ENCODE results near the gene LBR.

LBR gene

DNA sequence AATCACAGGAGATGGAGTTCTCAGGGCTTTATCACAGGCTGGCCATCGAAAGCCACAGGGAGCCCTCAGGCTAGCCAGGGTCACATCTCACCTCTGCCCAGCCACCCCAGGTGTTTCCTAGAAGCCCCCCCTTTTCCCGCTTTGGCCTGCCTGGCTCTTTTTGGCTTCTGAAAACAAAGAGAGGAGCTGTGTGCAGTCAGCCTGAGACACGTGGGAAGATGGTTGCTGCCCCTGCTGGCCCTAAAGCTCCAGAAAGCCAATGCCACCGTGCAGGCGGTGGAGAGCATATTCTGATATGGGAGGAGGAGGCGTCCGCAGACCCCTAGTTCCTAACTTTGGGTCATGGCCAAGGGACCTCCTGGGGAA is 18.7 kb upstream of the LBR start:
- no peak for DNase-seq (ENCODE audit: low read depth in 1 of 2, low spot score in 1 of 2)

DNA sequence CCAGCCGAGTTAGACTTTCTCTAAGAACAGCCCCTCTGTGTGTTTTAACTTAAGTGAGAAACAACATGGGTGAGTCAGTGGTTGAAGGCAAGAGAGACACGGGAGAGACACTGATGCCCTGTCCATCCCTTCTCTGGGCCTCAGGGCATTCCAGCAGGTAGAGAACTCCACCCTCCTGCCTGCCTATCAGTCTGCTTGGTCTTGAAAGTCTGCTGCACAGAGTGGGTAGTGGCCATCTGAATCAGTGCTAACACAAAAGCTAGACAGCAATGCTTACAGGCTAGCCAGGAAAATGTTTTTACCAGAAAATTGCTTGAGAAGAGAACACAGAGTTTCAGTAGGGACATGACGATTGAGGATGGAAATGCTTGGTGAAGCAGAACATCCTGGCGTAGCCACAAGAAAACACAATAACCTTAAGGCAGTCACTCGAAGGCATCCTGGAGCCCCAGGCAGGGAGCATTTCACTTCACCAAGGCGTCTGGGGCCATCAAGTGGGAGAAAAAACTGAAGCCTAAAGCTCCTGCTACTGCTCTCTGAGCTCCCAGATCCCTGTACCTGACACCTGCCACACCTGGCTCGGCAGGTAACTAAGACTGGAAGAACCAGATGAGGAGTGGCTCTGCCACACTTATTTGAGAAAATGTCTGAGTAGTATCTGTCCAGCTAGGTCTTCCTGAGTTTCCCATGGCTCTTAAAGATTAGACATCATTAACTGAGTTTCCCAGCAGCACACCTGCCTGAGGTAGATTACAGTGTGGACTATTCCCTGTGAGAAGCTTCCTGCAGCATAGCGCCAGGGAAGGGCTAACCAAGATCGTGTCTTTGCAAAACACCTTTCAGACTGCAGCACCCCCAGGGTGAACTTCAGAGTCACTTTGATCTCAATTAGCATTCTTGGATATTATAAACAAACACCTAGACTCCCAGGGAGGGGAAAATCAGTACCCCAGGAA is 18.1 kb upstream of the LBR start:
- DNase-seq (ENCODE audit: low read depth in 1 of 2, low spot score in 1 of 2), result no peak

DNA sequence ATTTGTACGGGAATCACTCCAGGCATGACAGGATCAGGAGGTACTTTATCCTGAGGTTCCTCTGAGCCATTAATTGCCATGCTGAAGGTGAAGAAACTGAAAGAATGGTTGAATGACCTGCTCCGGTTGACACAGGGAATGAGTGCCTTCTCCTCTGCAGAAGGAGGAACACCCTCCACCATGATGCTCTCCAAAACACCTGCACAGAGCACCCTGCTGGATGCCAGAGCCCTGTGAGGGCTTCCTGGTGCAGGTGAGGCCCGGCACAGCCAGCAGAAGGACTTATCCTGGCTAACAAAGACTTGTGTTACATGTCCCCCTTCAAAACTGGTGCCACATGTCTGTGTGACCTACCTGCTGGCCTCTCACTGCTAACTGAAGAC is 14.3 kb upstream of the LBR start:
- DNase-seq (ENCODE audit: low read depth in 1 of 2, low spot score in 1 of 2), result no peak

DNA sequence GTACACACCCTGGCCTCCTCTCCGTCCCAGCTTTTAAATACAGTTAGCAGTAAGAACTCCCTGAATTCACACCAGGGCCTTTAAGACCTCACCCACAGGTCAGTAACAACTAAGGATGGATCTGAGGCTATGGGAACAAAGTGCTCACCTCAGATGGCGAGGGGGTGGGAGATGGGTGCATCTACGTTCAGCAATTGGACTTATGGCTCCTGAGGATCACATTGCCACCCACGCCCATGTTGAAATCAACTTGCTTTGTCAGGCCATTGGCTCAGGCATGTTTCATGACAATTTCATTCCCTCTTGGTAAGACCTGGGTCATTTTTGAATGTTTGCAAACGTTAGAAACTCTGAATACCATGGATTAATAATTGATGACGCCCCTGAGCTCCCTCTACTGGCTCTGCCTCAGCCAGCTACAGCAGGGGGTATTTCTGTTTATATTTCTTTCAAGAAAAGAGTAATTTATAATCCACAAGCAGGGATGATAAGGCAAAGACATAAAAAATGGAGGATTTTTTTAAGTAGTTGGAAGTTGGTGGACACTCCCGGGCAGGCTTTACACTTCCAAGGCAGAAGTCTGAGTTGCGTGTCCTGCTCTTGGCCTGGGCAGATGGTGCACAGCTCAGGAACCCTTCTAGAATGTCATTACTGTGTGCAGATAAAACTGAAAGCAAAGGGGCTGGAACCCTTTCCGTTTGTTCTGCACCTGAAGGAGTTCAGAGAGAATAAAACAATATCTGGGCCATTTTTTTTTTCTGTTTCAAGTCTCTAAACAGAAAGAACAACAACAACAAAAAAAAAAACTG is 13.7 kb upstream of the LBR start:
- DNase-seq (ENCODE audit: low read depth in 1 of 2, low spot score in 1 of 2), result no peak

DNA sequence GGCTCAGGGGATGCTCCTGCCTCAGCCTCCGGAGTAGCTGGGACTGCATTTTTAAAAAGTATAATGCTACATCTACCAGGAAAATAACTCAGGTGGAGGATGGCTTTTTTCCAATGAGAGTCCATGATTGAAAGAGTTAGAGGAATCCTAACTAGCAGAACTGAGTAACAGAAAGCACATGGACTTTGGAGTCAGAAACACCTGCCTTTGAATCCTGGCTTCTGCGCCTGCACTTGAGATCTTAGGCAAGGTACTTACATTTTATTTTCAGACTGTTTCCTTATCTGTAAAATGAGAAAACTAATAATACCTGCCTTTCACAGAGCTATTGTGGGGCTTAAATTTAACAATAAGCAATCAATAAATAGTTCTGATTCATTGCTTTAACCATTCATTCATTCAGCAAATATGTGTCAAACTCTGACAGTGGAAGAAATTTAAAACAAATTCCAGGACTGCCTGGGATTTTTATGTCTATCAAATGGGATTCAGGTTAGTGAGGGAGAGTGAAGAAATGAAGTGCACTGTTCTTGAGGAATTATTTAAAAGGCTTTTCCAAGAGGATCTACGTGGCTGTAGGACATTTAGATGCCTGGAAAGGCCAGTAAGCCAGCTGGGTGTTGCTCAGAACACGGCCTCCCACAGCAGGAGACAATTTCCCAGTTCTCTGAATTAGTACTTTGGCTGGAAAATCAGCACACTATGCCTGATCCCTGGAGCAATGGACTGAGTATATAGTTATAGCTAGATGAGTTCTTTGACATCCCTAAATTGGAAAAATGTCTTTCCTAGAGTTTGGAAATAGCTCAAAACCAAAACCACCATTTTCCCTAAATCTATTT is 12.8 kb upstream of the LBR start:
- no peak for DNase-seq (ENCODE audit: low read depth in 1 of 2, low spot score in 1 of 2)

DNA sequence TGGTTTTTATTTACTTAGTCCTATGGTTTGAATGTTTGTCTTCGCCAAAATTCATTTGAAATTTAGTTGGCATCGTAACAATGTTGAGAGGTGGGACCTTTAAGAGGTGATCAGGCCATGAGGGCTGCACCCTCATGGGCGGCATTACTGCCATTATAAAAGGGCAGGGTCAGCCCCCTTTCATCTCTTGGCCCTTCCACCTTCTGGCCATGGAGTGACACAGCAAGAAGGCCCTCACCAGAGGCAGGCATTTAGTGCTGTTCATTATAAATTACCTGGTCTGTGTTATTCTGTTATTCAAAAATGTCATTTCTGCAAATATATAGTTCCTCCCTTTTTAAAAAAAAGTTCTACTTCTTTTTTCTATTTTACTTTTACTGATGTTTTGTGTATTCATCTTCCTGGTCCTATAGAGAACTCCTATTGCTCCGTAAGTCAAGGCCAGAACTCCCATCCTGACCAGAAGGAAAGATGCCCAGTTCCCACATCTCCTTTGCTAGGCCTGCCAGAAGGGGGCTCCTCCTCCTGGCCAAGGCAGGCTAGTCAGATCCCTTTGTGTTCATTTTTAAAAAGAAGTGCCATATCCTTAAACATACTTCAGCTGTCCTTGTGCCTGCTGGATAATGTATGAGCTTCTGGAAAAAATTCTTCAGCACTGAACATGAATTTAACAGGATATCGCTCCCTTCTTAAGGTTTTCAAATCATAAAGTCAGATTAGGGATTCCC is 10.0 kb upstream of the LBR start:
- DNase-seq (ENCODE audit: low read depth in 1 of 2, low spot score in 1 of 2), result no peak

DNA sequence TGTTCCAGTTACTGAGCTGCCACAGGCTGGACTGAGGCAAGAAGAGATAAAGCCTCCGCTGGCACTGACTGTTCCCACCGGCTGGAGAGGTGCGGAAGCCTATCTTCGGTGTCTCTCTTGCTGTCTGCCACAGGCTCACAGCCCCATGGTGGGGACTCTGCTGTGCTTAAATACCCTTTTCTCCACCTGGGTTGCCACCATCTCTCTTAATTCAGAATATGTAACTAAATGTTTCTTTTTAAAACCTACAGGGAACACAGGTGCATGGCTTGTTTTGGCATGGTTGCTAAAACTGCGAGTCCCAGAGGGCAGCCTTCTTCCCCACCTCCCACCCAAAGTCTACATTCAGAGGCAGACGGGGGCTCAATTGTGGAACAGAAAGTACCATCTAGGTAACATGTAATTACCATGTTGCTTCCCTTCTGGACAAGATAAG is 8.1 kb upstream of the LBR start:
- DNase-seq (ENCODE audit: low read depth in 1 of 2, low spot score in 1 of 2), result no peak

DNA sequence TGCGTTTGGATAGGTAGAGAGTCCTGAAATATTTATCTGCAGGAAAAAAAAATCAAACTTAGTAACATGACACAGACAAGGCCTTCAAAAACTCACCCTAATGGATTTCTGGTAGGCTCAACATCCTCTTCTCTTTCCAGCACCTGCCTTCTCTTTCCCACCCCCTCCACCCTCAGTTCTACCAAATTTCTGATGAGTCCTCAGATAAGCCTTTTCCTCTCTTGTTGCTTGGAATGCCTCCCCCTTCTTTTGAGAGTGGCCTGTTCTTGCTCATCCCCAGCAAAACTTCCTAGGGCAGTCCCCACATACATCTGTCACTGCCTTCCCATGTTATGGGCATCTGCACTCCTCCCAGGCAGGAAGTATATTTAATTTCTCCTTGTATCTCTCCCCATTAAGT is 7.6 kb upstream of the LBR start:
- no peak for DNase-seq (ENCODE audit: low read depth in 1 of 2, low spot score in 1 of 2)

DNA sequence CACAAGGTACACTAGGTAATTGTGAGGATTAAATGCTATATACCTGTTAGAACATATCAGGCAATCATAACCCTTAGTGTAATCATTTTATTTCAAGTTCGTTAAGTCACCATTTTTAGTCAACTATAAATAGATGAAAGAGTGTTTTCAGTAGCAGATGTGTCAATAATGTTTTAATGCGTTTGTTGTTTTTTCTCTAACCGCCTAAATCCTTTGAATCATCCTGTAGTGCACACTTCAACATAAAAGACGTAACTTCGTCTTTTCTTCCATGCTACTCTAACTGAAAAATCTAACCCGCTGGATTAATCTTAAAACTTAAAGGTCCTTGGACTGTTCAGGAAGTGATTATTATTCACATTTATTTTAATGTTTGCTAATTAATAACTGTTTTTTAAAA is 7.2 kb upstream of the LBR start:
- DNase-seq (ENCODE audit: low read depth in 1 of 2, low spot score in 1 of 2), result no peak

DNA sequence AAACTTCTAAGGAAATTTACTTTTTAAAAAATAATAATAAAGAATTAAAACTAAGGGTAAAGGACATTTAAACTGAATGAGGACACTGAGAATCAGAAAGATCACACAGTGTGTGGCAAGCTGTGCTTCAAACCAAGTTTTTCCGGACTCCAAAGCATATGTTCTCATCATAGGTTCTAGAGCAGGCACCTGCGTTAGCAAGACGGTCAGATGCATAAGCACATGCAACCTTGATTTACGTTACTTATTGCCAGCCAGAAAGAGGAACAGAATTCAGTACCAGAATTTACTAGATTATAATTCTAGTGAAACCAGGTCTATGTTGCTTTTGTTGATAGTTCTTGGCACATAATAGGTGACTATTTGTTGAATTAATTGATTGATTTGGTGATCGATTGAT is 6.2 kb upstream of the LBR start:
- no peak for DNase-seq (ENCODE audit: low read depth in 1 of 2, low spot score in 1 of 2)

DNA sequence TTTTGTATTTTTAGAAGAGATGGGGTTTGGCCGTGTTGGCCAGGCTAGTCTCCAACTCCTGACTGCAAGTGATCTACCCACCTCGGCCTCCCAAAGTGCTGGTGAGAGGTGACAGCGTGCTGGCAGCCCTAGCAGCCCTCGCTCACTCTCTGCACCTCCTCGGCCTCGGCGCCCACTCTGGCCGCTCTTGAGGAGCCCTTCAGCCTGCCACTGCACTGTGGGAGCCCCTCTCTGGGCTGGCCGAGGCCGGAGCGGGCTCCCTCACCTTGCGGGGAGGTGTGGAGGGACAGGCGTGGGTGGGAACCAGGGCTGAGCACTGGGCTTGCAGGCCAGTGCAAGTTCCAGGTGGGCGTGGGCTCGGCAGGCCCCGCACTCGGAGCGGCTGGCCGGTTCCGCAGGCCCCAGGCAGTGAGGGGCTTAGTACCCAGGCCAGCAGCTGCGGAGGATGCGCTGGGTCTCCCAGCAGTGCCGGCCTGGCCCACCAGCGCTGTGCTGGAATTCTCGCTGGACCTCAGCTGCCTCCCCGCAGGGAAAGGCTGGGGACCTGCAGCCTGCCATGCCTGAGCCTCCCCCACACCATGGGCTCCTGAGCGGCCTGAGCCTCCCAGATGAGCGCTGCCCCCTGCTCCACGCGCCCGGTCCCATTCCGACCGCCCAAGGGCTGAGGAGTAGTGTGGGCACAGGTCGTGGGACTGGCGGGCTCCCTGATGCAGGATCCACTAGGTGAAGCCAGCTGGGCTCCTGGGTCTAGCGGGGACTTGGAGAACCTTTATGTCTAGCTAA is 3.4 kb upstream of the LBR start:
- DNase-seq (ENCODE audit: low read depth in 1 of 2, low spot score in 1 of 2), result no peak

DNA sequence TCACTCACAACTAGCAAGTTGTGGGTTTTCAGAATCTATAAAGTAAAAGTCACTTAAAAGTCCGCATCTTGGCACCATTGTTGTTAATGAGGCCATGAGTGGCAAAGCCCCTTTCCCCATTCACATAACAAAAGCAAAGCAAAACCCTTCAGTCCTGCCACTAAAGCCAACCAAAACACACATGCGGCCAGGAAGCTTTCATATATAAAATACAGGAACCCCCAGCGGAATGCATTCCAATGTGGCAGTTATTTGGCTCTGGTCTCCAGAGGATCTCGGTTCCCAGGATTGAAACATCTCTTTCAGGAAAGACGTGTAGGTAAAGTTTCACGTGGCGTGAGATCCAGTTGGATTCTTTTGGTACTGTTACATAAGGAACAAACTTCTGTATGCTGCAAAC is 2.5 kb upstream of the LBR start:
- DNase-seq (ENCODE audit: low read depth in 1 of 2, low spot score in 1 of 2), result no peak

DNA sequence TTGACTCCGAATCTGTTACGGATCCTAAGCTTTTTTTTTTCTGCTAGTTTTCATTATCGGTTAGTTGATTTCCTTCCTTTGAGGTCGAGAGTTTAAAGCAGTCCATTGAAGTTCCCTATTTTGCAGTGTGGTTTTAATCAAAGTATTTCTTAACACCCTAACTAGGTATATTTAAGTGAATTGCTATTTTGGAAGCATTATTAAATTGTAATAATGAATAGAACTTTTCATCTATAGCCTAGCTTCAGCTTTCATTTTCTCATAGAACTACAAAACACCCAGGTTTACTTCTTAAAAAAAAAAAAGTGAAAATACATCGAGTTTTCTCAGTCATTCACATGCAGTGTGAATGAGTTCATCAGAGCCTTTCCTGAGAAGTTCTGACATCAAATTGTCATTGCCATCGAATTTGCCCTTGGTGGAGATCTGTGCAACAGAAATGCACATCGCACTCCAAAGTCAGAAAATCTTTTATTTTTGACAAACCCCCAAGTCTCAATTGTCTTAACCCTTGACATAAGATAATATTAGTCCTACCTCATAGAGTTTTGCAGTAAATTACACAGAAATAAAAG is 1.1 kb upstream of the LBR start:
- no peak for DNase-seq (ENCODE audit: low read depth in 1 of 2, low spot score in 1 of 2)

DNA sequence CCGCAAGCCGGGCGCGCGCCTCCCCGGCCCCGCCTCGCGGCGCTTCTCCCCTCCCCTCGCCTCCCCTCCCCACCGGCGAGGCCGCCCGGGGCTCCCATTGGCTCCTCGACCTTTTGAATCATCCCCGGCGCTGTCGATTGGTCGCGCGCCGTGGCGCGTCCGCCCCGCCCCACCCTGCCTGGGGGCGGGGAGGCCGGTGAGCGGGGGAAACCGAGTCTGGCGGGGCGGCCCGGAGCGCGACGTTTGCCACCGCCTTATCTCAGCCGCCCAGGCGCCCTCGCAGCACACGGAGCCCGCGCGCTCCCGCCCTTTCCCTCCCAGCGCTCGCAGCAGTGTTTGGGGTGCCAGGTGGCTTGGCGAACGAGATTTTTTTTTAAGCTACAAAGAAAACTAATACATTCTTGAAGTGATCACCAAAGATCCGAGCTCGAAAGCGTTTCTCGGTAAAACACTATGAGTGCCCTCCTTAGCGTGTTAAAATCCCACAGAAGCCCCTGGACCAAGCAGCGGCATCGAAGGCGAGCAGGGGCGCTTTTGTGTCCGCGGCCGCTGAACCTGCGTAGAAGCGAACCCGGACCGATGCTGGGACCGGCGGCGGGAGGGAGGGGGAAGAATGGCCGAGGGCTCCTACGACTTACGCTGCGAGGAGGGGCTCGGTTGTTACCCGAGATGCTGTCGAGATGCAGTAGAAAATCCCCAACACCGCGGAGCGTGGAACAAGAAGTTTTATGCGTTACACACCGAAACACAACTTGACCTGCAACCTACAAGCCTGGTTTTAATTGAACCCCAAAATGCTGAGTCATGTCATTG is 436 bp upstream of the LBR start:
- DNase-seq (ENCODE audit: low read depth in 1 of 2, low spot score in 1 of 2), result peak; percentile 76 to 86

DNA sequence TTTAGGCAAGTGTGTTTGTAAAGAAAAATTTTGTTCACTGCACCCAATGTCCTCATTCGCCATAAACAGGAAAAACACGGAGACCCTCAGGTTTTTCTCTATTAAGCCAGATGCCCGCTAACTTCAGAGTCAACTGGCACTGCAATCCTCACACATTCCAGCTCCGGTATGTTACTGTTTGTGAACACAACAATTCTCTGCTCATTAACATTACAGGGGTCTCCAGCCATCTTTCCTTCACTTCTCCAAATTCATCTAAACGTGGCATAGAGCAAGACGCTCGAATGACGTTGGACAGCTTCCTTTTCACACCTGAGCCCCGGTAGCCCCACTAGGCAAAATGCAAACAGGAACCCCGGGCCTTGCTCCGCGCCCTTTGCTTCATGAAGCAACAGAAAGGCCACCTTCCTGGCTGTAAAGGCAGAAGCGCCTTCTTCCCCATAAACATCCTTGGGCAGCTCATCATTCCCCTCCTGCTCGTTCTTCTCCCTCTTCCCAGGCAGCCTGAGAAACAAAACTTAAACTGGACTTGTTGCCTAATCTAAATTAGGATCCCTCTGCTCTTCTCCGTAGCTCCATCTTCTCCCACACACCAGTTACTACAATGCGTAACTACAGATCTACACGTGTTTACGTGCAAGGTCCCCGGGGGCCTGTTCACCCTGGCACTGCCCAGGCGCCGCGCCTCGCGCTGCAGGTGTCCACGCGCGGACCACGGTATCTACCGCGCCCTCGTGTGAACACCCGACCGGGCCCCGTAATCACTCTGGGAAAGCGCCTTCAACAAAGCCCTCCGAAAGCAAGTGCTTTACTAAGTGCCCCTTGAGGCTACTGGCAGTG is 1.2 kb downstream of the LBR start:
- no peak for DNase-seq (ENCODE audit: low read depth in 1 of 2, low spot score in 1 of 2)

DNA sequence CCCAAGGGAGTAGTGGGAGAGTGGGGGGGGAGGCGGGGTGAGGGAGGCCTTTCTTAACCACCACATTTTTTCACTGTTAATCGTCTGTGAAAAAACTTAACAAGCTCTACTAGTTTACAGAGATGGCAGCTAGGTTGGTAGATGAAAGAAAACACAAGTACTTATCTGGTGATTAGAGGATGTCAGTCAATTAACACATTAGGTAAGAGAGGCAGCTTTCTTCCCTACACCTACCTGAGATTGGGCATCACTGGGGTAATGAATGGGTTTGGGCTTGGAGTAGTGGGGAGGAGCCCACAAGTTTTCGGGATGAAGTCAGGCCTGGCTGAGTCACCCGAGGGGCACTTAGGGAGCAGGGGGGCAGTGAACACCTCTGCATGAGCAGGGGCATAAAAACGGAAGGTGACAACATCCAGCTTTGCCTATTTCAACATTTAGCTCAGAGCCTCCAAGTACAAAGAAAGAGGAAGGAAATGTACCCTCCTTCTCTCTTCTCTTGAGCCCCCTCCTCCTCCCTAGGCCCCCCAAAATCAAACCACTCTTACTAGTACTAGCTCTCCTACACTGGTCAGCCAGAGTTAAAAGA is 2.5 kb downstream of the LBR start:
- no peak for DNase-seq (ENCODE audit: low read depth in 1 of 2, low spot score in 1 of 2)

DNA sequence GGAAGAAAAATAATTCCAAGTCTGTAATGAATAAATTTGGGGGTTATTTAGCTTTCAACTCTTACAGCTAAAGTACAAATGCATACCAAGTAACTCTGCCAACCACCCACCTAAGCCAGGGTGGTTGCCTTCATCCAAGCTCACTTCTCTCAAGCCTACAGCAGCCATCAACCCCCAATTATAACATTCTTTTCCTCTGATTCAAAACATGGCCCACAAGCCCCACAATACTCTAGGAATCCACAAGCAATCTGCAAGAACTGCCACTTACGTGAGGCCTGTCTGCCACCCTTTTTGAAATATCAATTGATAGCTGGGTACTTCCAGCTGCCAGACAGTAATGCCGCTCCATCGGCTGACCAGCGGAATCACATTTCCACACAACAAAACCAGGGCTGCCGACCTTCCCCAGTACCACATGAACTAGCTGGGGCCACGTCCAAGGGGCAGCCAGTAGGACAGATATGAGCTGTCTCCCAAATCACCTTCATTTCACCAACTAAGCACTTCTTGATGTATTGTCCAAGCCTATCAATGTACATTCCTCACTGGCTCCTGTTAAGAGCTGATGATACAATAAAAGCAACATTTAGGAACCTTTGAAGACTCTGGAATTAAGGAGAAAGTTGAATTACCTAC is 3.2 kb downstream of the LBR start:
- DNase-seq (ENCODE audit: low read depth in 1 of 2, low spot score in 1 of 2), result no peak

Measured in activated CD4-positive, alpha-beta T cell treated with anti-CD3 and anti-CD28 coated beads, Interleukin-2, amount 50 U/mL, for 24 hours (primary cell).